Neural progenitor cell (in vitro differentiated cells): ENCODE measurements around the gene PPA2. TPM values are rescaled to one million over a fixed set of nuclear protein-coding genes. Genes with fewer than 3 reads are reported as not detected.

ENCODE experiments used
- DNase-seq: peaks from one replicate; pipeline ENCODE4 v3.0.0-alpha.2; 2016; ENCODE audit warnings: low spot score
- H2AFZ ChIP-seq: fragments of 200-600 bp; sonication (generic); replicated peaks from 2 replicates; pipeline ENCODE4 v1.6.1; 2016; ENCODE audit warnings: antibody characterized with exemption
- H3F3A ChIP-seq: fragments of 200-600 bp; sonication (generic); 2 replicates; pipeline ENCODE4 v1.6.1; 2016; ENCODE audit warnings: antibody characterized with exemption, low read depth
- H3K27ac ChIP-seq: fragments of 200-600 bp; sonication (generic); 2 replicates; pipeline ENCODE4 v1.5.1; 2016; ENCODE audit warnings: mild to moderate bottlenecking
- H3K27me3 ChIP-seq: fragments of 200-600 bp; sonication (generic); 2 replicates; pipeline ENCODE4 v1.6.1; 2016; ENCODE audit warnings: mild to moderate bottlenecking, moderate library complexity
- H3K36me3 ChIP-seq: fragments of 200-600 bp; sonication (generic); 2 replicates; pipeline ENCODE4 v1.5.1; 2016
- H3K4me1 ChIP-seq: fragments of 200-600 bp; sonication (generic); 2 replicates; pipeline ENCODE4 v1.6.1; 2016; ENCODE audit warnings: mixed run types
- H3K4me2 ChIP-seq: fragments of 200-600 bp; sonication (generic); 2 replicates; pipeline ENCODE4 v1.6.1; 2016
- H3K4me3 ChIP-seq: fragments of 200-600 bp; sonication (generic); 2 replicates; pipeline ENCODE4 v1.5.1; 2016
- H3K79me2 ChIP-seq: fragments of 200-600 bp; sonication (generic); 2 replicates; pipeline ENCODE4 v1.6.1; 2016; ENCODE audit warnings: low read depth
- H3K9ac ChIP-seq: fragments of 200-600 bp; sonication (generic); 2 replicates; pipeline ENCODE4 v1.6.1; 2016
- H3K9me3 ChIP-seq: fragments of 200-600 bp; sonication (generic); 2 replicates; pipeline ENCODE4 v1.5.1; 2016; ENCODE audit warnings: low read depth
- H4K20me1 ChIP-seq: fragments of 200-600 bp; sonication (generic); 2 replicates; pipeline ENCODE4 v1.6.1; 2016; ENCODE audit warnings: low read depth
- H3K27ac Mint-ChIP-seq: 3 replicates; pipeline ENCODE4 v1.8.0; 2021; ENCODE audit warnings: mixed read lengths
- H3K27me3 Mint-ChIP-seq: 2 replicates; pipeline ENCODE4 v1.8.0; 2022; ENCODE audit warnings: low read depth, mild to moderate bottlenecking, inconsistent platforms, moderate library complexity, mixed read lengths; ENCODE audit not compliant: insufficient read depth
- H3K36me3 Mint-ChIP-seq: 3 replicates; pipeline ENCODE4 v1.8.0; 2021; ENCODE audit warnings: mixed read lengths
- H3K4me1 Mint-ChIP-seq: 3 replicates; pipeline ENCODE4 v1.8.0; 2021; ENCODE audit warnings: mixed read lengths
- H3K4me3 Mint-ChIP-seq: 3 replicates; pipeline ENCODE4 v1.8.0; 2021; ENCODE audit warnings: mild to moderate bottlenecking, moderate library complexity, mixed read lengths
- H3K9me3 Mint-ChIP-seq: 3 replicates; pipeline ENCODE4 v1.8.0; 2020; ENCODE audit warnings: mixed read lengths
- EZH2 ChIP-seq: fragments of 200-600 bp; sonication (generic); IDR thresholded peaks from 2 replicates; pipeline ENCODE4 v1.6.1; 2017; ENCODE audit warnings: antibody characterized with exemption, mild to moderate bottlenecking, moderate library complexity
- EZH2phosphoT487 ChIP-seq: fragments of 200-600 bp; sonication (generic); IDR thresholded peaks from 2 replicates; pipeline ENCODE4 v1.6.1; 2017; ENCODE audit warnings: antibody characterized with exemption
- small RNA-seq: library from RNA; depleted of rRNA; stranded (forward); fragments of <200 nt; gene quantifications from one replicate; pipeline ENCODE3, GENCODE V24; 2015
- total RNA-seq: library from RNA; depleted of rRNA; stranded (reverse); fragments of >200 nt; gene quantifications from 2 replicates; pipeline ENCODE4 v1.2.3, GENCODE V29; 2015; ENCODE audit warnings: low replicate concordance
- TF ChIP-seq, protein P1 (sequence below): fragments of 200-600 bp; sonication (generic); IDR thresholded peaks from 2 replicates; pipeline ENCODE4 v1.5.1; 2017; ENCODE audit warnings: antibody characterized with exemption, mild to moderate bottlenecking

The PPA2 gene
- total RNA-seq, 1 donor from 2014 or later: 237 TPM

DNA sequence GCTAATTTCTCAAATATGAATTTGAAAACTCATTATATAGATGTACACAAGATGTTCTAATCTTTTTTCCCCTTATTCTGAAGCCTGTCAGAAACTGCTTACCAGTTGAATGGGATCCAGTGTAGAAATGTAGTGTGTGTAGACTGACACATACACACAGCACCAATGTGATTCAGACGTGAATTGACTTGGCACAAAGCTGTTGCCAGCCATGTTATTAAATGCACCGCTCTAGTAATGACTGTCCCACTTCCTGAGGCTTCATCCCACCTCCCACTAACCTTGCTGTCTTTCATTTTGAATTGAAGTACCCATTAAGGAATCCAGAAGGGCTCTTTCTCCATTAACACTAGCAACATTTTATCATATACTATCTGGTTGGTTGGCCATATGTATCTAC is 146.6 kb downstream of the PPA2 start:
- Mint-ChIP-seq H3K36me3 (no peaks in the 10 kb centered on the region), H3K27me3 (no peaks in the 10 kb centered on the region), H3K4me3 (no peak overlapping the region), H3K27ac (no peak overlapping the region), H3K9me3 (no peaks in the 10 kb centered on the region), H3K4me1 (no peaks in the 10 kb centered on the region)
- Histone ChIP-seq H2AFZ (no peak overlapping the region), H3F3A (no peaks in the 10 kb centered on the region), H3K4me3 (no peak overlapping the region), H3K36me3 (no peaks in the 10 kb centered on the region), H4K20me1 (no peaks in the 10 kb centered on the region), H3K27me3 (no peaks in the 10 kb centered on the region), H3K4me2 (no peak overlapping the region), H3K9me3 (no peaks in the 10 kb centered on the region), H3K4me1 (peaks cover 7% of the 10 kb centered on the region), H3K79me2 (no peaks in the 10 kb centered on the region), H3K27ac (no peak overlapping the region), H3K9ac (no peak overlapping the region)
- TF ChIP-seq EZH2phosphoT487: no peak
- TF ChIP-seq EZH2: no peak
- TF ChIP-seq, protein P1, sequence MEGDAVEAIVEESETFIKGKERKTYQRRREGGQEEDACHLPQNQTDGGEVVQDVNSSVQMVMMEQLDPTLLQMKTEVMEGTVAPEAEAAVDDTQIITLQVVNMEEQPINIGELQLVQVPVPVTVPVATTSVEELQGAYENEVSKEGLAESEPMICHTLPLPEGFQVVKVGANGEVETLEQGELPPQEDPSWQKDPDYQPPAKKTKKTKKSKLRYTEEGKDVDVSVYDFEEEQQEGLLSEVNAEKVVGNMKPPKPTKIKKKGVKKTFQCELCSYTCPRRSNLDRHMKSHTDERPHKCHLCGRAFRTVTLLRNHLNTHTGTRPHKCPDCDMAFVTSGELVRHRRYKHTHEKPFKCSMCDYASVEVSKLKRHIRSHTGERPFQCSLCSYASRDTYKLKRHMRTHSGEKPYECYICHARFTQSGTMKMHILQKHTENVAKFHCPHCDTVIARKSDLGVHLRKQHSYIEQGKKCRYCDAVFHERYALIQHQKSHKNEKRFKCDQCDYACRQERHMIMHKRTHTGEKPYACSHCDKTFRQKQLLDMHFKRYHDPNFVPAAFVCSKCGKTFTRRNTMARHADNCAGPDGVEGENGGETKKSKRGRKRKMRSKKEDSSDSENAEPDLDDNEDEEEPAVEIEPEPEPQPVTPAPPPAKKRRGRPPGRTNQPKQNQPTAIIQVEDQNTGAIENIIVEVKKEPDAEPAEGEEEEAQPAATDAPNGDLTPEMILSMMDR: no peak
- DNase-seq: no peak

Small RNA genes within 50 kb of the gene (small RNA-seq; reads per million reads assigned to genes)
- not detected for gene RNU6-553P

Other genes starting within 250 kb of the PPA2 start
- 0.28 and 0.37 TPM in 2 replicates for gene ARHGEF38, start 78.6 kb upstream of the PPA2 start, total RNA-seq
- gene INTS12, start 234.6 kb upstream of the PPA2 start, total RNA-seq: 17.2 and 18.8 TPM in 2 replicates
- 63.1 and 65.3 TPM in 2 replicates for gene GSTCD, start 234.7 kb upstream of the PPA2 start, total RNA-seq